ENCODE data around the gene HS6ST3.

HS6ST3 gene

DNA sequence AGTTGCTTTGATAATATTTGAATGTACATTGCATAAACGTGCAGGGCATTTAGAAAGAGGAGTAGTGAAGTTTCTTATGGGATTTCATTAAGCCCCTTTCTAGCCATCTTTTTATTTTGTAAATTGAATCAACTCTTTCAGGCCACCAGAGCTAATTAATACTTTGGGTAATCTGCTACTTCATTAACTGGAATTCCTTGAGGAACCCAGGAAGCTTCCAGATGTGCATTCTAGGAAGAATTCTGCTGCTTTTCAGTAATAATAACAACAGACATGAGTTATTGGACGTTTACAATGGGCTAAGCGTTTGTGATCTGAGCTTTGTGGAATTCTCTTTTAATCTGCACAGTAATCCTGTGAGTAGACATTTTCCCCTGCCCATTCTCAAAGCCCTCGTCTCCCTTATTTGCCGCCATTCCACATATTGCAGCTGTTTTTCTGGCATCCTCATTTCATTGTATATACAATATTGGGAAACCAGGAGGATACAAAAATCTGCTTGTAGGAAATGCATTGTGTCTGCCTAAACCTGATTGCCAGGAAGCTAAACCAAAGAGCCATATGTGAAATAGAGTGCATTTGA lies 103.9 kb downstream of the HS6ST3 start:
- no peak overlapping the region for H3K27ac ChIP-seq
- intact Hi-C loops (cut with DNase I; ENCODE audit: low total_unique reads): no loop called here
- DNase-seq: no peak
- H3K36me3 ChIP-seq: no peaks in the 10 kb centered on the region
- H3K4me3 ChIP-seq: no peak overlapping the region
- TF ChIP-seq, protein P1, sequence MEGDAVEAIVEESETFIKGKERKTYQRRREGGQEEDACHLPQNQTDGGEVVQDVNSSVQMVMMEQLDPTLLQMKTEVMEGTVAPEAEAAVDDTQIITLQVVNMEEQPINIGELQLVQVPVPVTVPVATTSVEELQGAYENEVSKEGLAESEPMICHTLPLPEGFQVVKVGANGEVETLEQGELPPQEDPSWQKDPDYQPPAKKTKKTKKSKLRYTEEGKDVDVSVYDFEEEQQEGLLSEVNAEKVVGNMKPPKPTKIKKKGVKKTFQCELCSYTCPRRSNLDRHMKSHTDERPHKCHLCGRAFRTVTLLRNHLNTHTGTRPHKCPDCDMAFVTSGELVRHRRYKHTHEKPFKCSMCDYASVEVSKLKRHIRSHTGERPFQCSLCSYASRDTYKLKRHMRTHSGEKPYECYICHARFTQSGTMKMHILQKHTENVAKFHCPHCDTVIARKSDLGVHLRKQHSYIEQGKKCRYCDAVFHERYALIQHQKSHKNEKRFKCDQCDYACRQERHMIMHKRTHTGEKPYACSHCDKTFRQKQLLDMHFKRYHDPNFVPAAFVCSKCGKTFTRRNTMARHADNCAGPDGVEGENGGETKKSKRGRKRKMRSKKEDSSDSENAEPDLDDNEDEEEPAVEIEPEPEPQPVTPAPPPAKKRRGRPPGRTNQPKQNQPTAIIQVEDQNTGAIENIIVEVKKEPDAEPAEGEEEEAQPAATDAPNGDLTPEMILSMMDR (IDR thresholded peaks at IDR 0.05): no peak
- no peaks in the 10 kb centered on the region for H3K4me1 ChIP-seq
- no peaks in the 10 kb centered on the region for H3K27me3 ChIP-seq
- H3K9me3 ChIP-seq: no peaks in the 10 kb centered on the region

GRCh38 chr13:96198038-96198437 lies 108.1 kb downstream of the HS6ST3 start:
- intact Hi-C loops (cut with DNase I; ENCODE audit: low total_unique reads): no loop called here
- Histone ChIP-seq H3K4me1 (no peaks in the 10 kb centered on the region), H3K4me3 (no peak overlapping the region)

DNA sequence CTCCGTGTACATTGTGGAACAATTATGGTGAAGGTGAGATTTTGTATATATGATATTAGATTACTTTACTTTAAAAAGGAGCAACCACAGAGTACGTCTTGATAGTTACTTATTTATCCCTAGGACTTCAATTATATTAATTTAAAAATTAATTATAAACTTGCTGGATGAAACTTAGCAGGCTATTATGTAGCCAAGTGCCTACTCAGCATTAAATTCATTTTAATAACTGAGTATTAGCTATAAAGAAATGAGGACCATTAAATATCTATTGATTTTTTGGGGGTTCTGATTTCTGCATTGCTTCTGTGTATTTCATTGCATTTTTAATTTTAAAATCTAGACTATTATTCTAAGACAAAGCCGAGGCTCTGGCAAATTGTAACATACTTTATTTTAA lies 109.4 kb downstream of the HS6ST3 start:
- no peak overlapping the region for H3K4me3 ChIP-seq
- no peaks in the 10 kb centered on the region for H3K27me3 ChIP-seq
- no peak overlapping the region for H3K27ac ChIP-seq
- no peaks in the 10 kb centered on the region for H3K4me1 ChIP-seq
- DNase-seq: no peak
- H3K9me3 ChIP-seq: no peaks in the 10 kb centered on the region
- intact Hi-C loops (cut with DNase I; ENCODE audit: low total_unique reads): no loop called here
- H3K36me3 ChIP-seq: no peaks in the 10 kb centered on the region
- TF ChIP-seq, protein P1 (IDR thresholded peaks at IDR 0.05): no peak

More at GRCh38 chr13:96198038-96198437, 108.1 kb downstream of the HS6ST3 start:
- DNase-seq: no peak
- H3K27me3 ChIP-seq: no peaks in the 10 kb centered on the region
- H3K9me3 ChIP-seq: no peaks in the 10 kb centered on the region
- TF ChIP-seq, protein P1 (IDR thresholded peaks at IDR 0.05): no peak
- H3K27ac ChIP-seq: no peak overlapping the region
- no peaks in the 10 kb centered on the region for H3K36me3 ChIP-seq

- H3K9me3 ChIP-seq: no peaks in the 10 kb centered on the region
- H3K27me3 ChIP-seq: no peaks in the 10 kb centered on the region
- no peak overlapping the region for H3K27ac ChIP-seq
- intact Hi-C loops (cut with DNase I; ENCODE audit: low total_unique reads): no loop called here
- no peak overlapping the region for H3K4me3 ChIP-seq
- no peak for DNase-seq
- no peaks in the 10 kb centered on the region for H3K36me3 ChIP-seq
- TF ChIP-seq, protein P1 (IDR thresholded peaks at IDR 0.05): no peak
- no peaks in the 10 kb centered on the region for H3K4me1 ChIP-seq
Observed at GRCh38 chr13:96200810-96201209, 110.9 kb downstream of the HS6ST3 start.

GRCh38 chr13:96202315-96202714 lies 112.4 kb downstream of the HS6ST3 start:
- DNase-seq: no peak
- no peak overlapping the region for H3K4me3 ChIP-seq
- no peaks in the 10 kb centered on the region for H3K4me1 ChIP-seq
- TF ChIP-seq, protein P1 (IDR thresholded peaks at IDR 0.05): no peak
- no peaks in the 10 kb centered on the region for H3K36me3 ChIP-seq
- no peaks in the 10 kb centered on the region for H3K27me3 ChIP-seq
- intact Hi-C loops (cut with DNase I; ENCODE audit: low total_unique reads): no loop called here
- no peak overlapping the region for H3K27ac ChIP-seq
- no peaks in the 10 kb centered on the region for H3K9me3 ChIP-seq

GRCh38 chr13:96203471-96203870 lies 113.6 kb downstream of the HS6ST3 start:
- Histone ChIP-seq H3K4me3 (no peak overlapping the region), H3K27me3 (no peaks in the 10 kb centered on the region), H3K4me1 (no peaks in the 10 kb centered on the region), H3K27ac (no peak overlapping the region), H3K9me3 (no peaks in the 10 kb centered on the region), H3K36me3 (no peaks in the 10 kb centered on the region)
- intact Hi-C loops (cut with DNase I; ENCODE audit: low total_unique reads): no loop called here
- TF ChIP-seq, protein P1 (IDR thresholded peaks at IDR 0.05): no peak
- no peak for DNase-seq

Data from tibial artery (tissue), 4 donors.